H9 (cell line): ENCODE data around the gene GDI1. TPM values are rescaled to one million over a fixed set of nuclear protein-coding genes. Genes with fewer than 3 reads are reported as not detected.

ENCODE experiments used
- DNase-seq: peaks from one replicate; pipeline ENCODE4 v3.0.0-alpha.2; 2017
- H2AFZ ChIP-seq: one replicate; pipeline ENCODE4 v1.6.1; 2013; ENCODE audit warnings: mild to moderate bottlenecking, low read length, control low read depth, moderate library complexity
- H2AK5ac ChIP-seq: 2 replicates; pipeline ENCODE4 v1.6.1; 2013; ENCODE audit warnings: low read length, control low read depth, mixed read lengths; ENCODE audit not compliant: insufficient read length
- H2BK120ac ChIP-seq: one replicate; pipeline ENCODE4 v1.6.1; 2013; ENCODE audit warnings: low read depth, mild to moderate bottlenecking, low read length, control low read depth, inconsistent platforms; ENCODE audit not compliant: poor library complexity, severe bottlenecking
- H2BK12ac ChIP-seq: 2 replicates; pipeline ENCODE4 v1.6.1; 2013; ENCODE audit warnings: low read length, control low read depth, mixed read lengths, low read depth; ENCODE audit not compliant: insufficient read length
- H2BK15ac ChIP-seq: 2 replicates; pipeline ENCODE4 v1.6.1; 2013; ENCODE audit warnings: low read depth, low read length, control low read depth
- H2BK20ac ChIP-seq: one replicate; pipeline ENCODE4 v1.6.1; 2013; ENCODE audit warnings: low read depth, mild to moderate bottlenecking, low read length, control low read depth, inconsistent platforms; ENCODE audit not compliant: poor library complexity, severe bottlenecking
- H2BK5ac ChIP-seq: 2 replicates; pipeline ENCODE4 v1.6.1; 2013; ENCODE audit warnings: low read length, control low read depth, mixed read lengths; ENCODE audit not compliant: insufficient read length
- H3K14ac ChIP-seq: 2 replicates; pipeline ENCODE4 v1.6.1; 2013; ENCODE audit warnings: low read length, control low read depth; ENCODE audit not compliant: insufficient read depth
- H3K18ac ChIP-seq: 2 replicates; pipeline ENCODE4 v1.6.1; 2013; ENCODE audit warnings: low read depth, mild to moderate bottlenecking, mixed read lengths, low read length, control low read depth; ENCODE audit not compliant: insufficient read length
- H3K23ac ChIP-seq: 2 replicates; pipeline ENCODE4 v1.6.1; 2013; ENCODE audit warnings: low read length, control low read depth, mixed read lengths, low read depth; ENCODE audit not compliant: insufficient read length
- H3K23me2 ChIP-seq: 2 replicates; pipeline ENCODE4 v1.6.1; 2013; ENCODE audit warnings: low read depth, mild to moderate bottlenecking, mixed read lengths, low read length, control low read depth; ENCODE audit not compliant: insufficient read length, poor library complexity, severe bottlenecking
- H3K27ac ChIP-seq: 2 replicates; pipeline ENCODE4 v1.5.1; 2013; ENCODE audit warnings: low read length, control low read depth, mixed read lengths, low read depth; ENCODE audit not compliant: insufficient read length
- H3K27me3 ChIP-seq: 2 replicates; pipeline ENCODE4 v1.6.1; 2013; ENCODE audit warnings: low read length, control low read depth, inconsistent platforms; ENCODE audit not compliant: insufficient read depth
- H3K4ac ChIP-seq: 2 replicates; pipeline ENCODE4 v1.6.1; 2013; ENCODE audit warnings: low read depth, mild to moderate bottlenecking, control low read depth, inconsistent platforms, low read length, moderate library complexity
- H3K4me1 ChIP-seq: 2 replicates; pipeline ENCODE4 v1.6.1; 2013; ENCODE audit warnings: low read length, control low read depth, inconsistent platforms; ENCODE audit not compliant: insufficient read depth
- H3K4me2 ChIP-seq: 2 replicates; pipeline ENCODE4 v1.6.1; 2013; ENCODE audit warnings: low read length, control low read depth, mixed read lengths; ENCODE audit not compliant: insufficient read length, insufficient read depth
- H3K56ac ChIP-seq: 2 replicates; pipeline ENCODE4 v1.6.1; 2013; ENCODE audit warnings: low read depth, mild to moderate bottlenecking, mixed read lengths, low read length, control low read depth; ENCODE audit not compliant: insufficient read length
- H3K79me1 ChIP-seq: 2 replicates; pipeline ENCODE4 v1.6.1; 2013; ENCODE audit warnings: low read depth, mild to moderate bottlenecking, moderate library complexity, low read length, control low read depth, inconsistent platforms; ENCODE audit not compliant: insufficient read depth, poor library complexity, severe bottlenecking
- H3K79me2 ChIP-seq: 2 replicates; pipeline ENCODE4 v1.6.1; 2013; ENCODE audit warnings: low read length, control low read depth, inconsistent platforms; ENCODE audit not compliant: insufficient read depth
- H3K9ac ChIP-seq: 2 replicates; pipeline ENCODE4 v1.6.1; 2013; ENCODE audit warnings: low read length, control low read depth, mixed read lengths; ENCODE audit not compliant: insufficient read length; ENCODE audit errors: extremely low read depth
- H3K9me3 ChIP-seq: one replicate; pipeline ENCODE4 v1.6.1; 2013; ENCODE audit warnings: low read depth, low read length, inconsistent platforms; ENCODE audit not compliant: control insufficient read depth
- H3T11ph ChIP-seq: one replicate; pipeline ENCODE4 v1.6.1; 2013; ENCODE audit warnings: mild to moderate bottlenecking, low read length, control low read depth, inconsistent platforms
- H4K20me1 ChIP-seq: one replicate; pipeline ENCODE4 v1.6.1; 2013; ENCODE audit not compliant: control insufficient read depth, insufficient read length, insufficient read depth
- H4K5ac ChIP-seq: 2 replicates; pipeline ENCODE4 v1.6.1; 2013; ENCODE audit warnings: low read depth, mild to moderate bottlenecking, mixed read lengths, low read length, control low read depth; ENCODE audit not compliant: insufficient read length
- H4K8ac ChIP-seq: replicated peaks from 2 replicates; pipeline ENCODE4 v1.6.1; 2013; ENCODE audit warnings: low read length, control low read depth, mixed read lengths, low read depth; ENCODE audit not compliant: insufficient read length
- H4K91ac ChIP-seq: 2 replicates; pipeline ENCODE4 v1.6.1; 2013; ENCODE audit warnings: low read depth, mild to moderate bottlenecking, moderate library complexity, mixed read lengths, low read length, control low read depth; ENCODE audit not compliant: insufficient read length
- H3K27ac Mint-ChIP-seq, 3 experiments: 2 replicates in 2 of 3; 3 replicates in 1 of 3; pipeline ENCODE4 v1.8.0; 2020 to 2021; ENCODE audit warnings: mixed read lengths in 3 of 3, mild to moderate bottlenecking in 1 of 3, moderate library complexity in 1 of 3
- H3K27me3 Mint-ChIP-seq: 2 replicates; pipeline ENCODE4 v1.8.0; 2021; ENCODE audit warnings: low read depth, mild to moderate bottlenecking, moderate library complexity, mixed read lengths
- H3K36me3 Mint-ChIP-seq, 3 experiments: 2 replicates in 2 of 3; 3 replicates in 1 of 3; pipeline ENCODE4 v1.8.0; 2020 to 2021; ENCODE audit warnings: low read depth in 3 of 3, mixed read lengths in 3 of 3; ENCODE audit not compliant: insufficient read depth in 1 of 3
- H3K4me1 Mint-ChIP-seq, 2 experiments: 2 replicates each; pipeline ENCODE4 v1.8.0; 2020; ENCODE audit warnings: mixed read lengths in 2 of 2
- H3K4me3 Mint-ChIP-seq, 2 experiments: 2 replicates in 1 of 2; 3 replicates in 1 of 2; pipeline ENCODE4 v1.8.0; 2020 to 2021; ENCODE audit warnings: mild to moderate bottlenecking in 2 of 2, mixed read lengths in 2 of 2, moderate library complexity in 1 of 2
- H3K9me3 Mint-ChIP-seq, 2 experiments: 2 replicates in 1 of 2; 3 replicates in 1 of 2; pipeline ENCODE4 v1.8.0; 2020; ENCODE audit warnings: mild to moderate bottlenecking in 2 of 2, mixed read lengths in 2 of 2, moderate library complexity in 1 of 2
- CTCF ChIP-seq: fragments of 200-600 bp; sonication (generic); conservative IDR thresholded peaks from 3 replicates; pipeline ENCODE4 v1.8.0; 2021; ENCODE audit warnings: antibody characterized with exemption, mild to moderate bottlenecking
- WGBS: extraction: QIAGEN DNeasy Blood & Tissue Kit; methylation state at CpG from one replicate; pipeline ENCODE4 v1.1.7; 2013; ENCODE audit warnings: missing lambda C conversion rate, low lambda C conversion rate, mixed read lengths; ENCODE audit not compliant: insufficient read length; ENCODE audit errors: extremely low coverage; 5-methylcytosine and 5-hydroxymethylcytosine counted together
- total RNA-seq: library from RNA; stranded (reverse); gene quantifications from 2 replicates; pipeline ENCODE4 v1.2.1, GENCODE V29; 2021

The GDI1 gene
- total RNA-seq, 1 experiment from 2014 or later, result 111 TPM

- H4K20me1 ChIP-seq, result no peaks in the 10 kb centered on the region
- Mint-ChIP-seq H3K27me3 (peaks cover 5% of the 10 kb centered on the region), H3K4me3 (peak overlapping the region in 1 of 2 experiments; percentile 48; a peak in 1 of 5 replicates), H3K27ac (no peak overlapping the region; a peak in 1 of 7 replicates), H3K36me3 (peaks cover 27 to 61% (median 58%) of the 10 kb centered on the region in 3 experiments), H3K4me1 (peaks cover 0 to 3% of the 10 kb centered on the region in 2 experiments; a peak in 1 of 4 replicates), H3K9me3 (peaks cover 68 to 91% of the 10 kb centered on the region in 2 experiments)
- H3K9me3 ChIP-seq, result peaks cover 28% of the 10 kb centered on the region
- H3K4me2 ChIP-seq, result no peak overlapping the region
- no peak for TF ChIP-seq CTCF
- H4K8ac ChIP-seq, result no peak overlapping the region
- no peak overlapping the region for H4K5ac ChIP-seq
- no peak overlapping the region for H3K14ac ChIP-seq
- H2AK5ac ChIP-seq, result no peak overlapping the region
- H3K56ac ChIP-seq, result no peak overlapping the region
- no peak overlapping the region for H3K18ac ChIP-seq
- no peaks in the 10 kb centered on the region for H3K23me2 ChIP-seq
- no peaks in the 10 kb centered on the region for H3K4me1 ChIP-seq
- no peak overlapping the region for H2BK120ac ChIP-seq
- no peak overlapping the region for H2AFZ ChIP-seq
- H3T11ph ChIP-seq, result no peak overlapping the region
- H2BK5ac ChIP-seq, result no peak overlapping the region
- H3K4ac ChIP-seq, result no peak overlapping the region
- no CpG with 5 or more reads among the region's 7 CpGs for WGBS
- H2BK15ac ChIP-seq, result no peak overlapping the region
- H2BK12ac ChIP-seq, result no peak overlapping the region
- no peak overlapping the region for H3K23ac ChIP-seq
- no peaks in the 10 kb centered on the region for H3K79me1 ChIP-seq
- no peak overlapping the region for H2BK20ac ChIP-seq
- H4K91ac ChIP-seq, result no peak overlapping the region
- no peak for DNase-seq
- H3K27ac ChIP-seq, result no peak overlapping the region
- H3K9ac ChIP-seq, result no peak overlapping the region
- H3K79me2 ChIP-seq, result no peaks in the 10 kb centered on the region
- no peaks in the 10 kb centered on the region for H3K27me3 ChIP-seq
These were observed 36.7 kb downstream of the GDI1 start for GRCh38 chrX:154473683-154474082.
